Measurements from ENCODE around the gene FAM83G.
"Not testable (repeated sequence)": the region's sequence is repeated elsewhere in the genome, so short reads cannot be mapped to it uniquely, and the experiment has no call there.

FAM83G gene

DNA sequence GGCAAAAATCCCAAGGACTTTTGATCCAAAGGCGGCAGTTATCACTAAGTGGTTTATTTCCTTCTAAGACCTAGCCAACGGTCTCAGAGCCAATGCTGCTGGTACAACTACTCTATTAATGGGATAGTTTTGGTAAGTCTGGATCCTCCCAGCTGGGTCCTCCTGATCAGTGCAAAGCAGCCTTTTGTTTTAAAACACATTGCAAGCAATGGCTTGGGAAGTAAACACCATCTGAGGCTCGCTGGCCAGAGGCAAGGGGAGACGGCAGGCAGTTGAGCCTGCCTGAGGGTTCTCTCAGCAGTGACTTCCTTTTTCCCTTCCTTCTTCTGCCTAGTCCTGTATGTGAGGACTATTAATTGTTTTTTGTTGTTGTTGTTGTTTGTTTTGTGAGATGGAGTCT, 54.2 kb downstream of the FAM83G start:
- no peak for DNase-seq

DNA sequence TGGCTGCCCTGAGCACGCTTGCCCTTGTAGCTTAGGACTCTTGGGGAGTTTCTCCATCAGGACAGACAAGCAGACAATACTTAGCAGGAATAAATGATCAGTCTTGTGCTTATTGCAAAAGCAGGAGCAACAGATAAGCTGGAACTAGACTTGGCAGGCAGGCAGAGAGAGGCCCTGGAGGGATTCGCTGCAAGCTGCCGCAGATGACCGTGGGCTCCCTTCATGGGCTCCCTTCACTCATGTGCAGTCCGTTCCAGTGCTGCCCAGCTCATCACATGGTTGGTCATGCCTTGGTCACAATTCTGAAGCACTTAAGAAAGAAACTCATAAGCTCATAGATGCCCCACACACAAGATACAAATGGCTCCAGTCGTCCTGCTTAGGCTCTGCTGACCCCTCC, 55.0 kb downstream of the FAM83G start:
- DNase-seq = no peak

DNA sequence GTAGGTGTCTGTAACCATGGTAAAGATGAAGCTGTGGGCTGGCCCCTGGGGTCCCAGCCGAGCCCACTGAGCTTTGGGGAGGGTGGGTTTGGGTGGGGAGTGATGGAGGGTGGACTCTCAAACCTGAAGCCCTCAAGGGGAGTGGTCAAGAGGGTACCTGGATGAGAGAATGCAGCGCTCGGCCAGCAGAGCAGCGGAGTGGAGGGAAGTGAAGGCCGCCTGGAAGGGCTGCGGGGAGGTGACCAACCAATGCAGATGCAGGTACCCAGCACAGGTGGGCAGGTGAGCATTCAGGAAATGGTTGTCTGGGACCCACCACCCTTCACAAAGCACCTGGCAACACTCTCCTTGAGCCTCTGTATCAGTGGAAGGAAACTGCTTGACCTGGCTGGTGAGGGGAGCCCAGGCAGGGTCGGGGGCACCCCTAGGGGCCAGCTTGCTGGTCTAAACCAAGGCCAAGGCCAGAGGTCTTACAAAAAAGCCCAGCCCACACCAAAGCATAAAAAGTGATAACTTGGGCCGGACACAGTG, 56.0 kb downstream of the FAM83G start:
- DNase-seq = no peak

DNA sequence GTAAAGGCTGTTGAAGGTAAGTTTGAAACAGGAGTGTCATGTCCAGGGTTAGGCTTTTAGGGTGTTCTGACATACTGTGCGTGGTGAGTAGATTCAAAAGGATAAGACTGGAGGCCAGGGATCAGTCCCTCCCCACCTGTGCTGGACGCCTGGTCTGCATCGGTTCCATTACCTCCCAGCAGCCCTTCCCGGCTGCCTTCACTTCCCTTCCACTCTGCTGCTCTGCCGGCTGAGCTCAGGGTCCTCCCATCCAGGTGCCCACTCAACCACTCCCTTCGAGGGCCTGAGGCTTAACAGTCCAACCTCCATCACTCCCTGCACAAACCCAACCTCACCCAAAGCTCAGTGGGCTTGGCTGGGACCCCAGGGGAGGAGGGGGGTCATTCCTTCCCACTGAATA, 56.7 kb downstream of the FAM83G start:
- no peak for DNase-seq

DNA sequence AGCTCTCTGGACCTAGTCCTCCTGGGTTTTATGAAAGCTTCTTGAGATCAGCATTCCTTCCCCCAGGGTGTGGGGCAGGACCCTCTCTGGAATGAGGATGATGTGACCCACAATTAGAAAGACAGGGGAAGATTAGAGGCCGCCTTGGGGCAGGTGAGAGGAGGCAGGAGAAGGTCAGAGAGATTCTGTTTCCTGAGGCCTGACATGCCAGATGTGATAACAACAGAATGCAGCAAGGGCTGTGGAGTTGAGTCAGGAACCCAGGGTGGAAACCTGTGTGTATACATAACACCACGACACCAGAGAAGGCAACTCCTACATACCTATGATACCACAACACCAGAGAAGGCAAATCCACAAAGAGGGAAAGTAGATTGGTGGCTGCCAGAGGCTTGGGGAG, 58.0 kb downstream of the FAM83G start:
- no peak for DNase-seq

DNA sequence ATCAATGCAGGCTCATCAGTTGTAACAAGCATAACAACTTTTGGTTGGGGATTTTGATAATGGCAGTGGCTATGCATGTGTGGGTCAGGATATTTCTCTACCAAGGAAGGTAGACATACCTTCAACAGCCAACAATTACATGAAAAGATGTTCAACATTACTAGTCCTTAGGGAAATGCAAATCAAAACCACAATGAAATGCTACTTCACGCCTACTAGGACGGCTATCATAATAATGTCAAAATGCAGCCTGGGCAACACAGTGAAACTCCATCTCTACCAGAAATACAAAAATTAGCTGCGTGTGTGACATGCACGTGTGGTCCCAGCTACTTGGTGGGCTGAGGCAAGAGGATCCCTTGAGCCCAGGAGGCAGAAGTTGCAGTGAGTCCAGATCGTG, 59.9 kb downstream of the FAM83G start:
- no peak for DNase-seq

DNA sequence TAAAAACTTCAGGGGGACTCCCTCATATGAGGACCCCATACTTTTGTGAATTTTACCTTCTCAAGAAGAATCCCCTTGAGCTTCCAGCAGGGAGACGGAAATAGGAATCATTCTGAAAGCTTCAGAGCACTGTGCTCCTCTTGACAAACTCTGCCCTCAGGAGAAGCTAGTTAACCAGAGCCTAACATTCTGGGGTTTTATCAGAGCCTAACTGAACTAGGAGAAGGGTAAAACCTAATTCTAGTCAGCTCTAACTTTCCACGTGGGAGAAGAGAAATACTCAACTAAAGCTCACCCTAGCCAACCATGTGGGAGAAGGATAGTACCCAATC, 65.9 kb downstream of the FAM83G start:
- DNase-seq = no peak

DNA sequence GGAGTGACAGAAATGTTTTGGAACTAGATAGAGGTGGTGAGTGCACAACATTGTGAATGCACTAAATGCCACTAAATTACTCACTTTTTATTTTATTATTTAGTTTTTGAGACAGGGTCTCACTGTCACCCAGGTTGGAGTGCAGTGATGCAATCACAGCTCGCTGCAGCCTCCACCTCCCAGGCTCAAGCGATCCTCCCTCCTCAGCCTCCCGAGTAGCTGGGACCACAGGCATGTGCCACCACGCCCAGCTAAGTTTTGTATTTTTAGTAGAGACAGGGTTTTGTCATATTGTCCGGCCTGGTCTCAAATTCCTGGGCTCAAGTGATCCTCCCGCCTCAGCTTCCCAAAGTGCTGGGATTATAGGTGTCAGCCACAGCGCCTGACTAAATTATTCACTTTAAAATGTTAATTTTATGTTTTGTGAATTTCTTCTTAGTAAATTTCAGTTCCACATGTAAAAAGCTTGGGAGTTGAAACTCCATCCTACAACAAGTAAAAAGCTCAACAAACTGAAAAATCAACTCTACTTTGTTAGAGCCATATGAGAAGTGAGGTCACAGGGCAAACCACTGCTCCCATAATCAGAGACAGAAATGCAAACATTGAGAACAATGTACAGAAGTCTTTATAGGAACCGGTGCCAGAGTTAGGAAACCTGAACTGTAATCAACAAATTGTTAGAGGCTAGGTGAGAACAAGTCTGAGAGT, 66.4 kb downstream of the FAM83G start:
- no peak for DNase-seq

DNA sequence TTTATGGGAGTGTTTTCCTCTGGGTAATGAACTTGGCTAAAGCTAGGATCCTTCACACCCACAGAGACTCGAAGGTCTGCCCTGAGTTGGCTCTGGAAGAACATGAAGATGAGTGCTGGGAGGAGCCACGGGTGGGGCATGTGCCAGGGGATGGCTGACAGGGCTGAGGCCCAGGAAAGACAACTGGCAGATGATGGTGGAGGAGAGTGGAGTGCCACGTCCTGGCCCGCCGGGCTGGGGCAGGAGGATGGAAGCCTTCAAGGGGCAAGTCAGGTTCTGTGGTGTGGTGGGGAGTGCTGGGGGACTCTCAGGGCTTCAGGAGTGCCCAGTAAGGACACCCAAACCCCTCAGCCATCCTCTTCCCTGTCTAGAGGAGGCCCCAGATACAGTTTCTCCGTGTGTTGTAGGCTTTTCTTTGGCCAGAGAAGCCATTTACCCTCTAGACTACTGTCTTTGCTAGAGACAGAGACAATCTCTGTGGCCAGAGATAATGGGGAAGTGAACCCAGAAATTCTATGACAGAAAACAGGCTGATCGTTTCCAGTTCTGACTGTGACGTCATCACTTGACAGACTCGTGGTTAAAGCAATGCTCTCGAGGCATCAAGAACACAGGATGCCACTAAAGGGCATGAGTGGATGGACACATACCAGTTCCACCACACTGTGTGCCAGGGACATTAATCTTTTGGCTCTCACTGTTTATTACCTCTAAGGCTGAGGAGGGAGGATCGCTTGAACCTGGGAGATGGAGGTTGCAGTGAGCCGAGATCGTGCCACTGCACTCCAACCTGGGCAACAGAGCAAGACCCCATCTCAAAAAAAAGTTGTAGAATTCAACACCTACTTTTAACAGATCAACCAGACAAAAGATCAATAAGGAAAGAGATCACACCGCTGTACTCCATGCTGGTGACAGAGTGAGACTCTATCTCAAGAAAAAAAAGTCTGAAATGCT, 71.2 kb downstream of the FAM83G start:
- DNase-seq = no peak

DNA sequence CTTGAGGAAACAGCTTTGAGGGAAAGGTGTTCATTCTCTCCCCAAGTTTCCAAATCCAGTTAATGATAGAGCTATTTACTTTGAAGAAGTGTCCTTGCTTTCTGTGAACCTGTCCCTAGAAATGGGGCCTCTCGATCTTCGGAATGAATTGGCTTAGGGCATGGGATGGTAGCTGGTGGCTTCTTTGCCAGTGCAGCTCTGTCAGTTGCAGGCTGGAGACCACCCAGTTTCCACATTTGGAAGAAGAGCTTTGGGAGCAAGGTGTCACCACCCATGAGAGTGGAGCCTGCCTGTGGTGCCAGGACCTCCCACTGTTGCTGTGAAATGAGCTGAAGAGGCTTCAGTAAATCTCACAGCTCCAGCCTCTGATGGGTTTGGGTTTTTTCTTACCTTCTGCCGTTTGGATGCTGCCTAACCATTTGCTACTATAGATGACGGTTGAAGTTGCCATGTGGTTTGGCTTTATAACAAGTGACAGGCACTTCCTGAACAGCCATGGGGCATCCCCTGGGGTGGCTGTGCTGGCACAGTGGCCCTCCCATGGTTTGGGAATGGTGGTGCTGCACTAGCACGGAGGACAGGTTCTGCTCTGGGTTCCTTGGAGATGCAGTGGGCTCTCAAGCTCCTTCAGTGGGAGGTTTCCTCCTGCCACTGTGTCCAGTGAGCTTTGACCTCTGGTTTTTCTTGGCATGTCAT, 72.1 kb downstream of the FAM83G start:
- DNase-seq = no peak

DNA sequence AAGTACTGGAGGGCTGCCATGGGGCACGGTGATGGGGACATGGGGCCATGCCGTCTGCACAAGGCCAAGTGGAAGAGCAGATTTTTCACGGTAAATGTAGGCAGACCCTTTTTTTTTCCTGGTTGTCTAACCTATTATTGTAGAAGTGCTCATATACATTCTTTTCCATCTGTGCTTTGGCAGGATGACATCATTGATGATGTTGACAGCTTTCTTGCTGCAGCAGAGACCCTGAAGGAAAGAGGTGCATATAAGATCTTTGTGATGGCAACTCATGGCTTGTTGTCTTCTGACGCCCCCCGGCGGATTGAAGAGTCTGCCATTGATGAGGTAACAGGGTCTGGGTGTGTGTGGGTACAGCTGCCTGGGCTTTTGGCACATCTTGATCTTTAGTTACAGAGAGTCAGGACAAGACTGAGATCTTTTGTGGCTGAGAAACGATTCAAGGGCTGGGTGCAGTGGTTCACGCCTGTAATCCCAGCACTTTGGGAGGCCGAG, 75.9 kb downstream of the FAM83G start:
- DNase-seq = no peak

DNA sequence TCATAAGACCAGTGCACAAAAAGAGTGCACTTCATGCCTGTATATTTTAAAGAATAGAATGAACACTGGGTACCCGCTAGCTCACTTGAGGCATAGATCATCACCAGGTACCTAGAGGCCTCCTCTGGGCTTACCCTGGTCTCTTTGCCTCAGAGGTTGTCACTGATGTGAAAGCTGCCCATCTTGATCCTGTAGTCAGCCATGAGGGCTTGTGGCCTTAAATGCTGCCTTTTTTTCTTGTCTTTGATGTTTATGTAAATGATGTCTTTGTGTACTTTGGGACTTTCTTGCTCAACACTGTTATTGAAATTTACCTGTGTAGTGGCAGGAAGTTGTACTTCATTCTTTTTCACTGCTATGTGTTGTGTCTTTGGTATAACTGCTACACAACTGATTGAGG, 79.4 kb downstream of the FAM83G start:
- no peak for DNase-seq

DNA sequence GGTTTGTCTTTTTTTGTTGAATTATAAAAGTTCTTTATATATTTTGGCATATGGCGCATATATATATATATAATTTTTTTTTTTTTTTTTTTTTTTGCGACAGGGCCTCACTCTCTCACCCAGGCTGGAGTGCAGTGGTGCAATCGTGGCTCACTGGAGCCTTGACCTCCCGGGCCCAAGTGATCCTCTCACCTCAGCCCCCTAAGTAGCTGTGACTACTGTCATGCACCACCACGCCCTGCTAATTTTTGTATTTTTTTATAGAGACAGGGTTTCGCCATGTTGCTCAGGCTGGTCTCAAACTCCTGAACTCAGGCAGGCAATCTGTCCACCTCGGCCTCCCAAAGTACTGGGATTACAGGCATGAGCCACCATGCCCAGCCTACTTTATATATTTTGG, 82.0 kb downstream of the FAM83G start:
- not testable (repeated sequence) for DNase-seq

DNA sequence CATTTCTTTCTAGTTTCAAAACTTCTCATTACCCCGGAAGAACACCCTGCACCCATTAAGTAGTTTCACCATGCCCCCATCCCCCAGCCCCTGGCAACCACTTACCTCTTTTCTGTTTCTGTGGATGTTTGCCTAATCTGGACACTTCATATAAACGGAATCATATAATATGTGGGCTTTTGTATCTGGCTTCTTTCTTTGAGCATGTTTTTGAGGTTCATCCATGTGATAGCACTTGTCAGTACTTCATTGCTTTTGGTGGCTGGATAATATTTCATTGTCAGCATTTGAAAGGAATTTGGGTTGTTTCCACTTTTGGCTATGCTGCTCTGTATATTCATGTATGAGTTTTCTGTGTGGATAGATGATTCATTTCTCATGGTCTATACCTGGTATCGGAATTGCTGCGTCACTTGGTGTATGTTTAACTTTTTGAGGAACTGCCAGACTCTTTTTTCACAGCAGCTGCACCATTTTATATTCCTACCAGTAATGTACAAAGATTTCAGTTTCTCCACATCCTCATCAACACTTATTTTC, 82.6 kb downstream of the FAM83G start:
- no peak for DNase-seq

DNA sequence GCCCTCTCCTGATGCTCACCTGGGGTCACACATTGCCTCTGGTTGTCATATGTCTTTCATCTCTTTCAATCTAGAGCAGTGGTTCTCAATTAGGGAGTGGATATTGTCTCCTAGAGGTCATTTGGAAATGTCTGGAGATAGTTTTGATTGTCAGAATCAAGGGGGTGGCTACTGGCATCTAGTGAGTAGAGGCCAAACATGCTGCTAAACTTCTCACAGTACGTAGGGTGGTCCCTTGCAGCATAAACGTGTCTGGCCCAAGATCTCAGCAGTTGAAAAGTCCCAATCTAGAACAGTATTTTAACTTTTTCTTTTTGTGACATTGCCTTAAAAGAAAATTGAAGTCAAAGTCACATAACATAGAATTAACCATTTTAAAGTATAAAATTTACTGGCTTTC, 83.1 kb downstream of the FAM83G start:
- no peak for DNase-seq

DNA sequence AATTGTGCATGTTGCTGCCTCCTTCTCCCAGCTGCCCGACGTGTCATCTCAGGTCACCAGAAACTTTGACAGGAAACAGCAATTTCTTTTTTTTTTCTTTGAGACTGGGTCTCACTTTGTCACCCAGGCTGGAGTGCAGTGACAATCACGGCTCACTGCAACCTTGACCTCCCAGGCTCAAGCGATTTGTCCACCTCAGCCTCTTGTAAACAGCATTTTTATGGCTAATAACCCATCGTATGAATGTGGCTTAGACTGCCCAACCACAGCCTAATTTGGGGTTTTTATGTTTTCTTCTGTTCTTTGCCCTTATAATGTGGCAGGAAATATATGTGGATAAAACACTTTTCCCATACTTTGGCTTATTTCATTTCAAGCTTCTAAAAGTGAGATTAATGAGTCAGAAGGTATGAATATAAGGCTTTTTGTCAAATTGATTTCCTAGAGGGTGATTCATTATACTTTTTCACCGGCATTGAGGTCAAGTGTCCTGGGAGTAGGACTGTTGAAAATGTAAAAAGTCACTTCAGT, 83.6 kb downstream of the FAM83G start:
- DNase-seq = no peak

DNA sequence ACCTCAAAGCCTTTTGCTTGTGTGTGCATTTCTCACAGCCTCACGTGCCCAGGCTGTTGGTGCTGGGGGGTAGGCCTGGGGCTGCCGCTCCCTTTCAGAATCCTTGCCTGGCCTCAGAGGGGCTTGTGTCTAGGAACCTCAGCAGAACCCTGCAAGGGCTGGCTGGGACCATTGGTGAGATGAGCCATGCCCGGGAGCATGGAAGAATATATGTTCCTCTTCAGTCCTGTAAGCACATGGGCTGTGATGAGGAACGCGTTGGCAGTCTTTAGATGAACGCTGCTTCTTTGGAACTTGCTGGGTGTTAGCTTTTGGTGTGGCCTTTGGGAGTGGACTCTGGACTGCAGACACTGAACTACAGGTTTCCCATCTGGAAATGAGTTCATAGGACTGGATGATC, 84.6 kb downstream of the FAM83G start:
- no peak for DNase-seq
